ENCODE measurements around the gene ARHGEF2.

GRCh38 chr1:156001021-156001661, 22.8 kb upstream of the ARHGEF2 start:
- TF ChIP-seq CTCF (IDR thresholded peaks at IDR 0.05) = no peak
- no peak for TF ChIP-seq MAX (IDR thresholded peaks at IDR 0.05)
- no peak for TF ChIP-seq REST (IDR thresholded peaks at IDR 0.05)
- no peak for TF ChIP-seq EP300 (IDR thresholded peaks at IDR 0.05)
- TF ChIP-seq KDM5A (IDR thresholded peaks at IDR 0.05) = no peak
- no peak for TF ChIP-seq NFE2L2 (conservative IDR thresholded peaks at IDR 0.05; ENCODE audit: low read length)
- TF ChIP-seq RCOR1 (IDR thresholded peaks at IDR 0.05; ENCODE audit: low read depth, low read length) = no peak
- no peak for TF ChIP-seq PBX3 (IDR thresholded peaks at IDR 0.05)
